Activated CD8-positive, alpha-beta memory T cell treated with anti-CD3 and anti-CD28 coated beads, Interleukin-2, amount 50 U/mL, for 48 hours (primary cell): ENCODE results near the gene GPRIN3.

Source experiments
- DNase-seq: peaks from one replicate; pipeline ENCODE4 v3.0.0-alpha.2; 2020

The GPRIN3 gene

DNA sequence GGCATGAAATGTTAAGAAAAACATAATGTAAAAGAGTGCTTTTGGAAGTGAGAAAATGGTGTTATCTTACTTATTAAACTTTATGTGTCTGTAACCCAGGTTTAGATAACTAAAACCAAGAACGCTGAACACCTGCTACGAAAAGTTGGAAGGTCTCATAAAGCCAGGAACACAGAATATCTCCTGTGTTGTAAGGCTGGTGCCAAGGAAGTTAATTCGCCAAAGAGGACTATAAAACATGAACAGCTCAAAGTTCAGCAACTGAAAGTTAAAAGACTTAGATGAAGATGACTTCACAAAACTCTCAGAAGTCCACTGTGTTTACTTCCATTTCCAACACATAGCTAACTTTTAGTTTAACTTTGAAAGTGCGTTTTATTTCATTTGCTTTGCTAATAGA, 54.3 kb downstream of the GPRIN3 start:
- DNase-seq, result no peak

GRCh38 chr4:89251396-89251795, 56.2 kb downstream of the GPRIN3 start:
- no peak for DNase-seq

DNA sequence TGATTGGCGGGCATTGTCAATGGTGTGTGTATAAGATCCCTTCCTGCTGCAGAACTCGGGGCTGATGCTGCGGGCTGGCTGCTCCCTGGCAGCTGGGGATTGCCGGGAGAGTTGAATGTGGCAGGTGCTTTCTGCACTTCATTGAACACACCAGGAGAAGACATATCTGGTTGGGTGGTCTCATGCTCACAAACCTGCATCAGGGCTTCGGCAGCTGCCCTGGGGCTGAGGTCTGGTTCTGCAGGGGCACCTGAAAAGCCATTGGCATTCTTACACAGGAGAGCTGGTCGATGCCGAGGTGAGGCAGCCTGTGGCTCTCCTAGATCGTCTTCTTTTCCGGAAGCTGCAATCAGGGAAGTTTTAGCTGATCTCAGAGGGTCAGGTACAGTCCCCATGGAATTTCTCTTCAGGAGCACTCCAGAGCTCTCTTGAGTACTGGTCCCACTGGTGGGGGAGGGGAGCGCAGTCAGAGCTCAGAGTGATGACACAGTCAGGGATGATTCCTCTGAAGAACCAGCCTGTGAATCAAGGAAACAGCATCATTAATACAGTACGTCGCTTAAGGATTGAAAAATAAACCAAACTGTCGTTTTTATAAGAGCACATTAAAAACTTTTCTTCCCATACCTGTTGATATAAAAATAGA, 57.8 kb downstream of the GPRIN3 start:
- no peak for DNase-seq

- no peak for DNase-seq
These were observed 58.3 kb downstream of the GPRIN3 start for GRCh38 chr4:89249313-89249712.

DNA sequence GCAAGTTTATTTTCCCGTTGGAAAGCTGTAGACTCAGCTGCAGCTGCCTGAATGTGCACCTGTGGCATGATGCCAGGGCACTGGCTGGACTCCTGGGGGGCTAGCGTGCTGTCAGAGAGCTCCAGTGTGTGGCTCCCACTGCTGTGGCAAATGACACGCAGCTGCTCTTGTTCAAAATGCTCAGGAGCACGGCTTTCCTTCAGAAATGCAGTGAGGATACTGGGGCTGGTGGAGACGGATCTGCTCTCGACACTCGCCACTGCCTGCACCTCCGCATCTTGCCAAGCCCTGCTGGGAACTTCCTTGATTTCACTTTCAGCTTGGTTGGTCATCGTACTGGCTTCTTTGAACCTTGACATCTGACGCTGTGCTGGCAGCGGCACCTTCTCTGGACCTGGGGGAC, 58.7 kb downstream of the GPRIN3 start:
- no peak for DNase-seq

DNA sequence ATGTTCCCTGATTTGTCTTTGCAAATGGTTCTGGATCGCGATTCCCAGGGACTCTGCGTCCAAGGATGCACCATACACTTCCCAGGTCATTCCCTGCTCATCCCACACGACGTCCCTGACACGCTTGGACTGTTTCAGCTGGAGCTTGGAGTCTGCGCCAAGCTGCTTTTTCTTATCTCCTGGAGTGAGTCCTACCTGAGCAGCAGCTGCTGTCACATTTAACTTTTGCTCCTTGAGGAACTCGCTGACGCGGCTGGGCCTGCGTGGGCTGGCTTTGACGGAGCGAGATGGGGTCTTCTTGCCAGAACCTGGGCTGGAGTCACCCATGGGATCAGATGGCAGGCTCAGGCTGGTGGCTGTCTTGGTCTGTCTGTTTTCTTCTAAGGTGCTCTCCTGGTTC, 59.6 kb downstream of the GPRIN3 start:
- no peak for DNase-seq

GRCh38 chr4:89245459-89245858, 62.1 kb downstream of the GPRIN3 start:
- no peak for DNase-seq

DNA sequence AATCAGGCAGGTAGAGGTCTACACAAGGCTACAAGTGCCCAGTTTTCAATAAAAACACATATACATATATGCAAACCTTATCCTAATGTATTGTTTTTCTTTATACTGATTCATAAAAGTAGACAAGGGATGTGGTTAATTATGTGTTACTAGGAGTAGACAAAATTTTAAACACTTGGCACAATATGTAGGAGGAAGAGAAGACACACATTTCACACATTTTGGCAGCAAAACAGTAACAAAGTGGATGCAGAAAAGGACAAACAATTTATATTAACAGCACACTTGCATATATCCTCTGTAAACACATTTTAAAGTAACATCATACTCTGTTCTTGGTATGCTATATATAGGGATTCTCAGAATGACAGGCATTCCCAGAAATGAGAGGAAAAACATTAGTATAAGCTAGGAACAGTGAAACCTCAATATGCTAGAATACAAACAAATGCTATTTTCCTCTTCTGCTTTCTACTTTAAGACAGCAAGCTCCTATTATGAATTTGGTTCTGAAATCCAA, 63.8 kb downstream of the GPRIN3 start:
- DNase-seq, result no peak

DNA sequence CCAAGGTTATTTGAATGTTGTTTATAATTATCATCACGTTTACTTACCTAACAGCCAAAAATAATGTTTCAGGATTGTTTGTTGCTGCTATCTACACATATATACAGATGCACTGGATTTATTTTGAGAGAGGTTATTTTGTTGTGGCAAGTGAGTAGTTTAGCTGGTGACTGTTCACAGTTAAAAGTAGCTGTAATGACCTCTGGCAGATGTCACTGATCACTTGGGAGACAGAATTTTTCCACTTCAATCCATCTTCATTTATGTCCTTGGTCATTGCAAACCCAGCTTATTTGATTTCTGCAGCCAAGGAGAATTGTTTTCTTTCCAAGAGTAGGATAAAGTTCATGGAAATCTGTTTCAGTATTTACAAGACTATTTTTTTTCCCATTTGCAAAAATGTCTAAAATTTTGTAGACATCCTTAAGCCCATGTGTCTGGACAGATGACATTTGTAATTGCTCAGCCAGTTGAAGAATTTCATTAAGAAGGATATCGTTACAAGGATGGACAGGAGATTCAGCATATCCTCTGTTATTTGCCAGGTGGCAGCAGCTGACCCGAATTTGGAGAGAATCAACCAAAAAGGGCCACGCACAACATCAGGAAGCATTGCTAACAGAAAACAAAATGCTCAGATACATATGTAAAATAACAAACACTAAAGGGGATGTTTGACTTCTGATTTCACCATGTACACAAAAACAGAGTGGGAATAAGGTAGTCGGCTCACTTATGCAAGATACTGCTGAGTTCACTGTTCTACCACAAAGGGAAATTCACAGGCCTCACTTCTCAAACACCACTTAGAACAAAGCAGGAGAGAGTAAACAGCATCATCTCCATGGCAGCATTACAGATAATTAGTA, 64.5 kb downstream of the GPRIN3 start:
- no peak for DNase-seq

GRCh38 chr4:89242216-89242615, 65.4 kb downstream of the GPRIN3 start:
- no peak for DNase-seq

DNA sequence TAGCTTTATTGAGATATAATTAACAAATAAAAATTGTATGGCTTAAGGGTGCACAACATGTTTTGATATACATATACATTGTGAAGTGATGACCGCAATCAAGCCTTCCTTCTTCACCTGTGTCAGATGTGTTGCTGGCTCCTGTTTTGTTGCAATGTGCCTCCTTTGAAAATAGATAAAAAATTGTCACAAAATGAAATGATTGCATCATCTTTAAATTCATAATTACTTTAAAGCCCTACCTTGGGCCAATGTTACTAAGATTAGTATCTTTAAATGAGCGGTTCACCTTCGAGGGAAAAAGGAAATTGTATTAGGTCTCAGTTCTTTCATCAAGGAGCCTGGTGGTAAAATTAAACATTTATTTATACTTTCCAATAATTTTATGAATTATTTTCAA, 77.3 kb downstream of the GPRIN3 start:
- no peak for DNase-seq

GRCh38 chr4:89226665-89227574, 80.7 kb downstream of the GPRIN3 start:
- peak; percentile 72 for DNase-seq

DNA sequence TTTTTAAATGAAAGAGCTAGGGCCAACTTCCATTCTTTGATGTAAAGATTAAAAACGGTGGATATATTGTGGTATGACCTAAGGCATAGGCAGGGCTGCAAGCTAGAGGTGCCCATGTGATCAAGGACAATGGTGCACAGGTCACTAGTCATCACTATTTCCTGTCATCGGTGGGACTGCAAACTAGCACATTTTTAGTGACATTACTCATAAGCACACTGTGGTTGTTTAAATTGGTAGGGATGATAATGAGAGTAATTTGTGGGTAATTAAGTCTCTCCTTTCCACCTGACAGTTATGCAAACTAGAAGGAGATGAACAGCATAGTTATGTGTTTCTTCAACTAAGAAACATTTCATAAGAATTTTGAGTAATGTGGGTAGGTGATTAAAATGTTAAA, 85.4 kb downstream of the GPRIN3 start:
- no peak for DNase-seq

DNA sequence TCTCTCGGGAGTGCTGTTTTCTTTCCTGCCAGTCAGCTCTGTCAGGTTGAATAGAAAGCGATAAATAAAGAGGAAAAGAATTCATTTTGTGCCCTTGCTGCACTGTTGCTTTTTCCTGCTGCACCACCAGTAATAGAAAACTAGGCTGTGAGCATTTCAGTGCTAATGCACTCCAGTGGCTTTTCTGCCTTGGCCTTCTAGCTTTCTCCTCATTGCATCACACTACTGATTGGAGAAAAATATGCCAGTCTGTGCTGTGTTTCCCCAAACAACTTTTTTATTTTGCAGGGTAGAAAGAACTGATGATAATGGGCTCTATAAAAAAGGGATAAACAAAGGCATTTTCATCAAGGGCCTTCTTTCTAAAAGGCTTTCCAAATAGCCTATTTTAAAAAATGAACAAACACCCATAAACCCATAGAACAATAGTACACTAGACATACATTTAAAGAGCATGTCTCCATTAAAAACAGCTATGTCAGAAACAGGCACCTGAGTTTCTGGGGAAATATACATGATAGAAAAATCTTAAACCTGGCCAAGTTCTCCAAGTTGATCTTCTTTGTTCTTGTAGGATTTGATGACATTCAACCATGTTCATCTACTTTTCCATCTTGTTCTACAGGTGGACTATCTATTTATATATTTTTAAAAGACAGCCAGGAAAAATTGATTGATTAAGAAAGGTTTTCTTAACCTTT, 86.3 kb downstream of the GPRIN3 start:
- no peak for DNase-seq

DNA sequence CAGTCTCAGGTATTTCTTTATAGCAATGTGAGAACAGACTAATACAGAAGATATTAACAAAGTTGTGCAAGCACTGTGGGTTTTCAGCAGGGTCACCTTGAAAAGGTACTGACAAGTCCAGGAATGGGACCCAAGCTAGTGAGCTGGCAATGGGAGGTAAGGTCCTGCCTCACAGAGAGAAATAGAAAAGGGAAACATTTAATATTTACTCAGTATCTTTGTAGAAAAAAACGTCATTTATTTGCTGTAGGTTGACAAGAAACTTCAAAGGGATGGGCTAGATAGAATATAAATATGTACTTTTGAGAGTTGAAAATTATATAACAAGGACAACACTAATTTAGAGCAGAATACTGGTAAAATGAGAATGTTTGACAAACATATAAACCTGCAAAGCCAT, 89.0 kb downstream of the GPRIN3 start:
- no peak for DNase-seq

DNA sequence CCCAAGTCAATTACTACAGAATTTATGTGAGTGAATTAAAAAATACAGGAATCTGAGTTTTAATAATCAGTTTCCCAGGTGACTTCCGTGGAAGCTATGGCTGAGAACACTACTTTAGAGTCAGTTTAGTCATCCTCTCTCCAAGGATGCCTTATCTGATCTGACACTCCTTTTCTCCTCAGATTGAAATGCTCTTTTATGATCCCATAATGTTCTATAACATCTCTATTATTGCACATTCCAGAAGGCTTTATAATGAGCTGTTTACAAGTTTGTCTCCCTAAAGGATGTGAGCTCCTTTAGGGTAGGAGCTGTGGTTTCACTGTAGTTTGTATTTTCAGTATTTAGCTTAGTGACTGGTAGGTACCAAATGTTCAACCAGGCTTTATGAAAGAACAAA, 90.0 kb downstream of the GPRIN3 start:
- DNase-seq, result no peak

DNA sequence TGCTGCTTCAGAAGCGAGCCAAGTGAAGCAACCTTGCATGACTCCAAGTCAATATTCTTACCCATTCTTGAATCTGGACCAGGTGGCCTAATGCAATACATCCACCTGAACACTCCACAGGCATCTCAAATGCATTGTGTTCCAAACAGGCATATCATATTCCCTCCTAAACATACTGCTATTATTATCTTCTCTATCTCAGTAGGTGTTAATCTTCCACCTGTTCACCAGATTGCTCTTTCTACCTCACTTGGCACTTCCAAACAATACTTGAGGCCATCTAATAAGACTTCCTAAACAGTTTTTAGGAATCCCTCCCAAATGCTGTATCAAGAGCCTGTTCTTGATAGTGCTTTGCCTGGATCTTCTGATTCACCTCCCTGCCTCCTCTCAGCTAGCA, 90.7 kb downstream of the GPRIN3 start:
- no peak for DNase-seq

DNA sequence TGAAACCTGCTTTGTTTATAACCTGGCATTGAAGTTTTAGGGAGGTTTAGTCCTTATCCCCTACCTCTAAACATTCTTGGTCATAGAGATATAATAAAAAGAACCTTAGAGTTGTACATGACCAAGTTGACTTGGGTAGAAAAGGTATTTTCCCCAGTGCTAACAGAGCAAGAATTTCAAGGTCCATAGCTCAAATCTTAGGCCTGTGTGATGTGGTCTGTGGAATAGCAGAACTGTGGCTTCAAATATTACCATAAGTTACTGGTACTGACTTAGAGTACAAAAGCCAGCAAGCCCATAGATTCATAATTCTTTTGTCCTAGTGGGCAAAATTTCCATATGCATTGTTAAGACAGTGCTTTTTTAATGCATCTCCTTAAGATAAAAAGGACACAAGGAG, 91.2 kb downstream of the GPRIN3 start:
- DNase-seq, result no peak

- DNase-seq, result no peak
These were observed 91.9 kb downstream of the GPRIN3 start for GRCh38 chr4:89215736-89216135.

DNA sequence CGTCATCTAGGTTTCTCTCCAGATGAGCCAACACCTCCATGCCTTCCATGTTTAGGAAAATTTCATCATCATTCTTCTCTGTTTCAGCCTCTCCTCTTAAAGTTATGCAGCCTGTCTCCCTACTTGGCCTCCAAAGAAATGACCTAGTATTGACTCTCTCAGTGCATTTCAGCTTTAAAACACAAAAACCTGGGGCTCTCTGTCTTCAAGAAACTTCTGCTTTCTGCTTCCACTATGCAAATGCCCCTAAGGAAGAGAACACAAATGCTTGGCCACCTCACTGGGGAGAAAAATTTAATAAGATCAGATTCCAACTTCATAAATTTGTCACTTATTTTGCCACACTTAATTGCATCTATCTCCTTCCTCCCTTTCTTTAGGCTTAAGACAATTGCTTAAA, 93.3 kb downstream of the GPRIN3 start:
- no peak for DNase-seq

GRCh38 chr4:89213382-89213701, 94.3 kb downstream of the GPRIN3 start:
- no peak for DNase-seq

DNA sequence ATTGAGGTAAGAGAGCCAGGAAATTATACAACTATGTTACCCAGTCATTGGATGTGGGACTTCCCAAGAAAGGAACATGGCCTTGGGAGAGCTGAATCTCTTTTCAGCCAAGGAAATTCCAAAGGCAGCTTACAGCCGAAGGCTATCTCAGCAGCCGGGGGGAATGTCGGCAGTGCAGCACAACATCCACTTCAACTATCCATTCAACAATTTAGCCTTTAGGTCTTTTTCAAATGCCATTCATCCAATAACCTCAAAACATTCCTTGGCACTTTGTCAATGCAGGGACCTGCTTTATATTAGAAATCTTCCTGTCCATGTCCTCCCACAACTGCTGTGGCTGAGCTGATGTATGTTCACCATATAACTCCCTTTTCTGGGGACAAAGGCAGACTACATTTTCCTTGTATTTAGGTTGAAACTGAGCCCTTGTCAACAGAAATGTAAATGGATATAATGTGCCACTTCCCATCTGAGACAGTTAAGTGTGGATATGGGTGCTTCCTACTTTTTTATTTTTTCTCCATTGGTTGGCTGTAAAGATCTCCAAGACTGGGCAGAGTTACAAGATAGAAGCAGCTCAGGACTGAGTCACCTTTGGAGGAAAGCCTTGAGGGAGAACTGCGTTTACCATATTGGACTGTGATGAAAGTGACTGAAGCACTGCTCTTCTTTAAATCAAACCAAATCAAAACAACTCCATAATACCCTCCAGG, 94.8 kb downstream of the GPRIN3 start:
- DNase-seq, result no peak
